ENCODE results near the gene CYP2S1. TPM values are rescaled to one million over a fixed set of nuclear protein-coding genes. Genes with fewer than 3 reads are reported as not detected.
"Not testable (repeated sequence)": the region's sequence is repeated elsewhere in the genome, so short reads cannot be mapped to it uniquely, and the experiment has no call there.

Gene CYP2S1
- 0.48 TPM for total RNA-seq
- long read RNA-seq, result 0 reads

DNA sequence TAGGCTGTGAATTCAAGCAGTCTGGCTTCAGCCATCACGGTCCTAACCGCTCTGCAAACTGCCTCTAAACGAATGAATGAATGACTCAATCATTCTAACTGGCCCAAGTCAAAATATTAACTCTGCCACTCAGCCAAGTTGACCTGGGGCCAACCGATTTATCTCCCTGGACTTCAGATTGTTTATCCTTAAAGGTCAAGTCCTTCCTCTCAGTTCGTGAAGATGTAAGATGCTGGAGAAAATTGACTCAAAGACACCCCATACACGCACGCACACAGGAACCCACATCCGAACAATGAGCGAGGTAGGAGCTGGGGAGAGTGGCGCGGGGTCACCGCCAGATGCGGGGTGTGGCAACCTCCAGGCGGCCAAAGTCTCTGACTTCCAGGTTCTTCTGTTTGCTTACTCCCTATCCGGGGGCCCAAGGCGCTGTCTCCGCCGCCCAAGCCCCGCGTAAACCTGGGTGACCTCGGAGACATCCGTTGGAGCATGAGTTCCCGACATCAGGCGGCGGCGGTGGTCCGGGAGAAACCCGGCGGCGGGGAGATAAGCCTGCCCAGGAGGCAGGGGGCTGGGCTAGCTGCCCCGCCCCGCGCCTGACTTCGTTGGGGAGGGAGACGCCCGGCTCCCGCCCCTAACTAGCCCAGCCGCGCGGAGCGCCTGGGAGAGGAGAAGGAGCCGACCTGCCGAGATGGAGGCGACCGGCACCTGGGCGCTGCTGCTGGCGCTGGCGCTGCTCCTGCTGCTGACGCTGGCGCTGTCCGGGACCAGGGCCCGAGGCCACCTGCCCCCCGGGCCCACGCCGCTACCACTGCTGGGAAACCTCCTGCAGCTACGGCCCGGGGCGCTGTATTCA is at the start of gene CYP2S1:
CYP2S1 (plus strand) TSS at position 646 of the 856 bp plus-strand sequence; CDS start at position 692, 46 bp downstream.
- intact Hi-C loops (cut with DNase I), result no loop called here
- DNase-seq (ENCODE audit: low spot score), result no peak

DNA sequence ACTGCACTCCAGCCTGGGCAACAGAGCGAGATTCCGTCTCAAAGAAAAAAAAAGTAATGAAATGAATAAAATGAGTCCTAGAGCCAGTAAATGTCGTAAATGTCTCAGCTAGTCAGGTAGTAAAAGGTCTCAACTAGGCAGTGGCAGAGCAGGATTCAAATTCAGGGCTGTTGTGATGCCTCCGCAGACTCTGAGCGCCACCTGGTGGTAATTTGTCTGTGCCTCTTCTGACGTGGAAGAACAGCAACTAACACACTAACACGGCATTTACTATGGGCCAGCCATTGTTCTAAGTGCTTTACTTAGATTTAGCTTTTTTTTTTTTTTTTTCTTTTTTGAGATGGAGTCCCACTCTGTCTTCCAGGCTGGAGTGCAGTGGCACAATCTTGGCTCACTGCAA is 48.6 kb upstream of the CYP2S1 start:
- intact Hi-C loops (cut with DNase I), result loop anchor here (2.0 kb wide), 1 partner anchor 170 kb away; no protein-coding TSS in a partner anchor
- peak; percentile 81 for DNase-seq (ENCODE audit: low spot score)

DNA sequence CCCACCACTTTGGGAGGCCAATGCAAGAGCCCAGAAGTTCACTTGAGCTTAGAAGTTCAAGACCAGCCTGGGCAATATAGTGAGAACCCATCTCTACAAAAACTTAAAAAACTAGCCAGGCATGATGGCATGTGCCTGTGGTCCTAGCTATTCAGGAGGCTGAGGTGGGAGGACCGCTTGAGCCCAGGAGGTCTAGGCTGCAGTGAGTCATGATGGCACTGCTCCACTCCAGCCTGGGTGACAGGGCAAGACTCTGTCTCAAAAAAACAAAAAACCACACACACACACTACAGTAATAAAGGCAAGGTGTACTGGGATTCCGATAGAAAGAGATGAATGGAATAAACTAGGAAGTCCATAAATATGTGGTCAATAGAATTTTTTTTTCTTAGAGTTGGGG is 43.2 kb upstream of the CYP2S1 start:
- intact Hi-C loops (cut with DNase I), result no loop called here
- DNase-seq (ENCODE audit: low spot score), result no peak

- intact Hi-C loops (cut with DNase I); DNase-seq (ENCODE audit: low spot score): not testable (repeated sequence)
Measured at GRCh38 chr19:41150986-41151385, 42.0 kb upstream of the CYP2S1 start.

- intact Hi-C loops (cut with DNase I), result no loop called here
- DNase-seq (ENCODE audit: low spot score), result no peak
Measured at GRCh38 chr19:41154060-41154459, 39.0 kb upstream of the CYP2S1 start.

DNA sequence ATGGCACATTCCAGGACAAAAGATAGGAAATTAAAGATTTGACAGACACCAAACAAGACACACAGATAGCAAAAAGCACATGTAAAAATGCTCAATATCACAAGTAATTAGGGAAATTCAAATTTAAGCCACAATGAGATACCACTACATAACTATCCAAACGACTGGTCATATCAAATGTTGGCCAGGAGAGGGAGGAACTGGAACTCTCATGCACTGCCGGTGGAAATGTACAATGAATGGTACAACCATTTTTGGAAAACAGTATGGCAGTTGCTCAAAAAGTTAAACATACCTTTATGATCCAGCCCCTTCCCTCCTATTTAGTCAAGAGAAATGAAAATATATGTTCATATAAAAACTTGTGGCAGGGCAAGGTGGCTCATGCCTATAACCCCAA is 36.8 kb upstream of the CYP2S1 start:
- intact Hi-C loops (cut with DNase I), result no loop called here
- DNase-seq (ENCODE audit: low spot score), result no peak

DNA sequence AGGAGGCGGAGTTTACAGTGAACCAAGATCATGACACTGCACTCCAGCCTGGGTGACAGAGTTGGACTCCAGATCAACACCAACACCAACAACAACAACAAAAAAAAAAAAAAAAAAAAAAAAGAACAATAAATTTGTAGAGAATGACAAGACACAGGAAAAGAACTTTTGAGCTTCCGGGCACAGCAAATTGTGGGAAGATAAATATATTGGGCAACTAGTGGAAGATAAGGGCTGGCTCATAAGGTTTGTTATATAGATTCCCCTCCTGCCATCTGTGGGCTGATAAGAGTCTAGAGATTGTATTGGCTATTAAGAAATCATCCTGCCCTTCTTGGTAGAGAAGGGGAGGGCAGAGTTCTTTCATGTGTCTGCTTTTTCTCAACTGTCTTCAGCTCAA is 33.1 kb upstream of the CYP2S1 start:
- intact Hi-C loops (cut with DNase I), result no loop called here
- no peak for DNase-seq (ENCODE audit: low spot score)

- no peak for DNase-seq (ENCODE audit: low spot score)
- intact Hi-C loops (cut with DNase I), result no loop called here
Measured at GRCh38 chr19:41161903-41162302, 31.1 kb upstream of the CYP2S1 start.

- DNase-seq (ENCODE audit: low spot score), result no peak
- intact Hi-C loops (cut with DNase I), result no loop called here
Measured at GRCh38 chr19:41166944-41167804, 25.8 kb upstream of the CYP2S1 start.

- intact Hi-C loops (cut with DNase I), result no loop called here
- DNase-seq (ENCODE audit: low spot score), result no peak
Measured at GRCh38 chr19:41172297-41173164, 20.5 kb upstream of the CYP2S1 start.

GRCh38 chr19:41174297-41174928 is 18.6 kb upstream of the CYP2S1 start:
- intact Hi-C loops (cut with DNase I), result no loop called here

DNA sequence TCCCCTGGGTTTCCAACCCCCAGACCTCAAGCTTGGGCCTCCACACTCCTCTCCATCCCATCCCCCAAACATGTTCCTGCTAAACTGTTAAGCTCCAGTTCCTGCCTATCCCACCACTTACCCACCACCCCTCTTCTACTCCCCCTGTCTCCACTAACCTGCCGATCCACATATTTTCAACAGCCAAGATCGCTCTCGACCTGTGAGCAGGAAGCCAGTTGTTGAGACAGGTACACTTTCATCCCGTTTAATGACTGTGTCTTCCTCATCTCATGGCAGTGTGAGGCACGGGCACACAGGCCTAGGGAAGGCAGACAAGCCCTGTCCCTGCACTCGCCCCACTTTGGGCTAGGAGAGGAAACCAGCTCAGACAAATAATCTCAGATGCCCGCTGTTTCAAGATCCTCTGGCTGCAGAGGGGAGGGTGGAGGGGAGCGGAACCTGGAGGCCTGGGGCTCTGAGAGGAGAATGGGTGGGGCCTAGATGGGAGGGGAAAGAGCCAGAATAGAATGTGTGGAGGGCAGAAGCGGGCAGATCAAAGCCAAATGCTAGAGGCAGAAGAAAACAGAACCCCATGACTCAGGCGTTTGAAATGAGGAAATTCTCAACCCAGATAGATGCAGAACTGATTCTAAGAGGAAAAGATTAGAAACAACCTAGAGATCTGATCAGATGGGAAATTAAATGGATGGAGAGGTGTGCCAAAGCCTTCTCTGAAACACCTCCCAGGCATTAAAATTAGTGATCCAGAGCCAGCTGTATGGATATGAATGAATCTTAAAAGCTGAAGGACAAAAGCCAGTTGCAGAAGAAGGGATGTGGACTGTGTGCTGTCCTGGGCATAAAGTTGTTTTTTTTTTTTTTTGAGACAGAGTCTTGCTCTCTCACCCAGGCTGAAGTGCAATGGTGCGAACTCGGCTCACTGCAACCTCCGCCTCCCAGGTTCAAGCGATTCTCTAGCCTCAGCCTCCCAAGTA is 16.9 kb upstream of the CYP2S1 start:
- intact Hi-C loops (cut with DNase I), result no loop called here
- no peak for DNase-seq (ENCODE audit: low spot score)

More at GRCh38 chr19:41174297-41174928, 18.6 kb upstream of the CYP2S1 start:
- no peak for DNase-seq (ENCODE audit: low spot score)

GRCh38 chr19:41180173-41180572 is 12.8 kb upstream of the CYP2S1 start:
- intact Hi-C loops (cut with DNase I); DNase-seq (ENCODE audit: low spot score): not testable (repeated sequence)

GRCh38 chr19:41186971-41187883 is 5.8 kb upstream of the CYP2S1 start:
- DNase-seq (ENCODE audit: low spot score), result no peak
- intact Hi-C loops (cut with DNase I), result no loop called here

GRCh38 chr19:41187884-41188279 is 5.1 kb upstream of the CYP2S1 start:
- no peak for DNase-seq (ENCODE audit: low spot score)
- intact Hi-C loops (cut with DNase I), result no loop called here

- no peak for DNase-seq (ENCODE audit: low spot score)
- intact Hi-C loops (cut with DNase I), result no loop called here
Measured at GRCh38 chr19:41189425-41190065, 3.5 kb upstream of the CYP2S1 start.

Measured in cardiac septum (tissue), 1 donor.